Aortic smooth muscle cell (primary cell): Measurements from ENCODE around the gene POLR2J. TPM values are rescaled to one million over a fixed set of nuclear protein-coding genes. Genes with fewer than 3 reads are reported as not detected.

Experiments
- total RNA-seq: library from RNA; depleted of rRNA; stranded (reverse); fragments of >200 nt; gene quantifications from 2 replicates; pipeline ENCODE4 v1.2.3, GENCODE V29; 2014

The POLR2J gene
- 47.3 and 49.3 TPM in 2 replicates for total RNA-seq

DNA sequence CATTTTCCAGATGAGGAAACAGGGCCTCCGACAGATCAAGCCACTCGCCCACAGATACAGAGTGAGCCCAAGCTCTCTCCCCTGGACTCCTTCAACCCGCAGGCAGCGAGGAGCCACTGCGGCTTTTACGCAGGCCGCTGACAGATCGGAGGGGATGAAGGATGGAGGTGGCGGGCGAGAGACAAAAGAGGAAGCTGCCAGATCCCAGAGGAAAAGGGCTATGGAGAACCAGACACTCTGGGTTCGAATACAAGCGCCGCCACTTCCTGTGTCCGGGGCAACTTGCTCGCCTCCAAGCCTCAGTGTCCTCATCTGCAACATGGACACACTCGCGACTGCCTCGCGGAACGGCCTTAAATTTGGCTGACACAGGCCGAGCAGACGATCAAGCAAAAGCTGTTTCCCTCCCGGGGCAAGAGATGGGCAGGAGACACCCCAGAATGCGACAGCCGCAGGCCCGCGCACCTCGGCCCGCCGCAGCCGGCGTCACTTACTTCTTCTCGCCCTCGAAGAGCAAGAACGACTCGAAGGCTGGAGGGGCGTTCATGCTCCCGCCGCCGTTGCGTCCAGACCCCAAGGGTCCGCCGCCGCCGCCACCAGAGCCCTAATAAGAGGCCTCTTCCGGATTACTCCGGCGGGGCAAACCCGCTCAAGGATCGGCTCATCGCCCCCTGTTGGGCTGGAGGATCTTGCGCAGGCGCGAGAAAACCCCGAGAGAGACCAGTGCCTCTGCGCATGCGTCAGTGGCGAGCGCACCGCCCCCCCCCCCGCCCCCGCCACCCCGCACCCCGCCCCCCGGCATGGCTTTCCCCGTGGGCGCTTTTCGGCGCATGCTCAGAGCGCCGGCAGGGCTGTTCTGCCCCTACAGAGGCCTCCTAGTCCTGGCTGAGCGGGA is at the start of gene POLR2J:
TSS of gene POLR2J (minus strand) at position 609 of the 895 bp plus-strand sequence. CDS start at position 547, 62 bp downstream.

DNA sequence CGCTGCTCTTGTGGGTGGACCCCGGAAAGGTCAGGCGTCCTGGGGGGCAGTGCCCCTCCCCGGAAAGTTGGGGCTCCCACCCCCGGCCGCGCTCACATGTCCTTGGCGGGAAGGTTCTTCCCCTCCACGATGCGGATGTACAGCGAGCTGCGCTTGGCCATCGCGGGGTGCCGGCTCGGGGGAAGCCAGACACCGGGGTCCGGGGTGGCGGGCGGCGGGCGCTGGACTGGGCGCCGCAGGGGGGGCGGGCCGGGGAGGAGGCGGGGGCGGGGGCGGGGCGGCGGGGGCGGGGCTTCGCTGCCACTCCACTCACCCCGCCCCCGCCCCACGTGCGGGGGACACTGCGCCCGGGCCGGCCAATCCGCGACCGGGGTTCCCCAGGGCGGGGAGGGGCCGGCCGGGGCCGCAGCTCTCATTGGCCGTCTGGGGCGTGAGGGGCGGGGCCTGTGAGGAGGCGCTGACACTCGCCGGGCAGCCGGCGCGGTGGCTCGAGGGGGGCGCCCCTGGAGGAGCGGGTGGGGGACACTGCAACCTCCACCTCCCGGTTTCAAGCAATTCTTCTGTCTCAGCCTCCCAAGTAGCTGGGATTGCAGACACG is 38.9 kb upstream of the POLR2J start, which contains the start of gene RASA4B:
TSS of gene RASA4B (minus strand) at position 228 of the 598 bp plus-strand sequence. CDS start at position 161, 67 bp downstream.

DNA sequence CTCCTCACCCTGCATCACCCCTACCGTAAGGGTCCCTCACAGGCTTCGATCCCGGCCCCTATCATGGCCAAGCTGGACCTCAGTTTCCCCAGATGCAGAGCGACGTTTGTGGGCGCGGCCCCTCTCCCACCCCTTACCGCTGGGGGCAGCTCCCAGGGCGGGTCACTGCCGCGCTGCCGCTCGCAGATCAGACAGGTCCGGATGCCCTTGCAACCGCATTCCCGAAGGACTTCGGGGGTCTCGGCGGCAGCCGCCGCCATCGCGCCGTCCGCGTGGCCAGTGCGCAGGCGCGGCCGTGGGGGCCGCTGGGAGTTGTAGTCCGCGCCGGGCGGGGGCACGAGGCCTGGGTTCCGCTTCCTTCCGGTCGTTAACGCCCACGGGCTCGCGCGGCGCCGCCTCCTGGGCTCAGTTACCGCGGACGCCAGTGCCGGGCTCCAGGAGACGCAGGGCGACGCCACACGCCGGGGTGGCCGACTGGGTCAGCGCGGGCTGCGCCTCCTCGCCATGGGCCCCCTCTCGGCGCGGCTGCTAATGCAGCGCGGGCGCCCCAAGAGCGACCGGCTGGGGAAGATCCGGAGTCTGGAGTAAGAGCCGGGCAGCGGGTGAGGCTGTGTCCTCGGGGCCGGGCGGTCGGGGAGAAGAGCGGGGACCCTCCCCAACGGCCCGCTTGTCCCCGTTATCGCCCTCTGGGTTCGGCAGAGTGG is 14.0 kb downstream of the POLR2J start, which contains the start of the genes ALKBH4 and LRWD1:
TSS of gene ALKBH4 (minus strand) at position 287 of the 704 bp plus-strand sequence. CDS start at position 260, 27 bp downstream.
TSS of gene LRWD1 (plus strand) at position 408 of the 704 bp plus-strand sequence. CDS start at position 505, 97 bp downstream.

DNA sequence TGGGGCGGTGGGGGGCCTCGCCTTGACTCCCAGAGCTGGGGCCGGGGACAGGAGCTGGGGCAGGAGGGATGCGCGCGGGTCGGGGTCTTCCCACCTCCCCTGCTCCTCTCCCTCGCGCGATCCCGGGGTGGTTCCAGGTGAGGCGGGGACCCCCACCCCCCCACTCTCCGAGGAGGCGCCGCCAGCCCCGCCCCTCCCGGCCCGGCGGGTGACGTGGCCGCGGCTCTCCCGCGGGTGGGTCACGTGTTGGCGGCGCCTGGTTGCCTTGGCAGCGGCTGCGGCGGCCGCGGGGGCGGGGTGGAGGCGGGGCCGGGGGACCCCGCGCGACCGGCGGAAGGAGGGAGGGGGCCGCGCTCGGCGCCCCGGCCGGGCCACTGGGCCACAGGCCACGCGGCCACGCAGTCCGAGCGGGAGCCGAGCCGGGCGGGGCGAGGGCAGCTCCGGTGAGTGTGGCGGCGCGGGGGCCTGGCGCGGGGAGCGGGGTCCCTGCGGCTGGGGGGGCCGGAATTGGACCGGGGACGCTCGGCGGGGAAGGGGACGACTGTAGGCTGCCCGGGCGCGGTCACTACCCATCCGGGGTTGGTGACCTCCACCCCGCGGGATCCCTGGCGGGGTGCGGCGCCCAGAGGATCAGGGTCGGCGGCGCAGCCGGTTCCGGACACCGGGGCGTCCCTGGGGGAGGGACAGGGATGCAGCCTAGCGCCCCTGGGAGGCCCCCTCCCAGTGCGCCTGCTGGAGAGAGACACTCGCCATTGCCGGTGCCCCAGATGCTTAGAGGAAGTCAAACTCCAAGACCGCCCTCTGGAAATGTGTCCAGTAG is 45.3 kb downstream of the POLR2J start, which contains the start of gene ORAI2:
TSS of gene ORAI2 (plus strand) at position 357 of the 820 bp plus-strand sequence. CDS start 5,382 bp downstream, outside the sequence.

Other genes starting within 250 kb of the POLR2J start
- gene SH2B2, start 192.1 kb downstream of the POLR2J start, total RNA-seq: 0.50 and 0.92 TPM in 2 replicates
- 0.06 TPM in 1 of 2 replicates, not detected in the other for gene SPDYE6, start 122.5 kb downstream of the POLR2J start, total RNA-seq
- 13.1 and 14.6 TPM in 2 replicates for gene PRKRIP1, start 82.6 kb downstream of the POLR2J start, total RNA-seq
- gene ORAI2, start 45.3 kb downstream of the POLR2J start, total RNA-seq: 45.2 and 49.4 TPM in 2 replicates
- 9.0 and 9.3 TPM in 2 replicates for gene ALKBH4, start 14.1 kb downstream of the POLR2J start, total RNA-seq
- gene LRWD1, start 13.9 kb downstream of the POLR2J start, total RNA-seq: 20.3 and 32.4 TPM in 2 replicates
- gene RASA4B, start 38.9 kb upstream of the POLR2J start, total RNA-seq: 13.3 and 19.4 TPM in 2 replicates
- 2.8 and 5.2 TPM in 2 replicates for gene UPK3BL2, start 64.8 kb upstream of the POLR2J start, total RNA-seq
- not detected in 2 replicates for gene SPDYE2, start 72.3 kb upstream of the POLR2J start, total RNA-seq
- 27.0 and 66.9 TPM in 2 replicates for gene POLR2J3, start 93.7 kb upstream of the POLR2J start, total RNA-seq
- gene RASA4, start 137.8 kb upstream of the POLR2J start, total RNA-seq: 71.7 and 118 TPM in 2 replicates
- 11.9 and 15.9 TPM in 2 replicates for gene UPK3BL1, start 163.9 kb upstream of the POLR2J start, total RNA-seq
- gene SPDYE2B, start 171.4 kb upstream of the POLR2J start, total RNA-seq: not detected in 2 replicates
- 4.7 and 5.9 TPM in 2 replicates for gene POLR2J2, start 192.7 kb upstream of the POLR2J start, total RNA-seq